ENCODE data around the gene TTBK1.

DNA sequence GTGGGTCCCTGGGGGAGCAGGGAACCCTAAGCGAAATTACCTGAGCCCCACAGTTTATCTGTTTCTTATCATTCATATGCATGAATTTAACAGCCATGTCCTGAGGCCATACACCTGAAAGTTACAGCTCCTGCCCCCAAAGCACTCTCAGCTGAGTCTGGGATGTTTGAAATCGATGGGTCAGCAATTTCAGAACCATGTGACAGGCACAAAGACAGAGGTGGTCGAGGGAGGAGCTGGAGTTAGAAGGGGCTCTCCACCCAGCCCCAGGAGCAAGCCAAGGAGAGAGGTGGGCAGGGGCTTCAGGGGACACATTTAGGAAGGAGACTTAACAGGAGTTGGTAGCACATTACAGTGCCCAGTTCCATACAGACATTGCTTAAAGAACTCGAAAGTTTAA, 14.9 kb downstream of the TTBK1 start:
- TF ChIP-seq, protein P1, sequence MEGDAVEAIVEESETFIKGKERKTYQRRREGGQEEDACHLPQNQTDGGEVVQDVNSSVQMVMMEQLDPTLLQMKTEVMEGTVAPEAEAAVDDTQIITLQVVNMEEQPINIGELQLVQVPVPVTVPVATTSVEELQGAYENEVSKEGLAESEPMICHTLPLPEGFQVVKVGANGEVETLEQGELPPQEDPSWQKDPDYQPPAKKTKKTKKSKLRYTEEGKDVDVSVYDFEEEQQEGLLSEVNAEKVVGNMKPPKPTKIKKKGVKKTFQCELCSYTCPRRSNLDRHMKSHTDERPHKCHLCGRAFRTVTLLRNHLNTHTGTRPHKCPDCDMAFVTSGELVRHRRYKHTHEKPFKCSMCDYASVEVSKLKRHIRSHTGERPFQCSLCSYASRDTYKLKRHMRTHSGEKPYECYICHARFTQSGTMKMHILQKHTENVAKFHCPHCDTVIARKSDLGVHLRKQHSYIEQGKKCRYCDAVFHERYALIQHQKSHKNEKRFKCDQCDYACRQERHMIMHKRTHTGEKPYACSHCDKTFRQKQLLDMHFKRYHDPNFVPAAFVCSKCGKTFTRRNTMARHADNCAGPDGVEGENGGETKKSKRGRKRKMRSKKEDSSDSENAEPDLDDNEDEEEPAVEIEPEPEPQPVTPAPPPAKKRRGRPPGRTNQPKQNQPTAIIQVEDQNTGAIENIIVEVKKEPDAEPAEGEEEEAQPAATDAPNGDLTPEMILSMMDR (conservative IDR thresholded peaks at IDR 0.05; ENCODE audit: low read depth, low read length), result no peak
- no peak for TF ChIP-seq CEBPB (IDR thresholded peaks at IDR 0.05; ENCODE audit: low read depth, low read length)
- no peak for TF ChIP-seq POLR2A (IDR thresholded peaks at IDR 0.05; ENCODE audit: low read depth, low read length)
- no peak for TF ChIP-seq RFX5 (IDR thresholded peaks at IDR 0.05; ENCODE audit: low read depth, low read length)
- no peak for TF ChIP-seq RAD21 (IDR thresholded peaks at IDR 0.05; ENCODE audit: low read length)
- TF ChIP-seq RCOR1 (IDR thresholded peaks at IDR 0.05; ENCODE audit: insufficient replicate concordance, low read length), result no peak
